Measurements from ENCODE around the gene PRMT7. TPM values are rescaled to one million over a fixed set of nuclear protein-coding genes. Genes with fewer than 3 reads are reported as not detected.

The PRMT7 gene
- total RNA-seq, 4 donors from 2014 or later: 20.6 to 115 (median 38.5) TPM

GRCh38 chr16:68357923-68358322 is 47.1 kb downstream of the PRMT7 start:
- no peaks in the 10 kb centered on the region for H3K9me3 ChIP-seq
- H3K27me3 ChIP-seq: no peaks in the 10 kb centered on the region
- 86 to 94% methylated on average over 2 to 11 of the region's 11 CpGs for WGBS, 2 donors (ENCODE audit: low coverage in 1 of 2)
- peaks cover 0 to 21% (median 7%) of the 10 kb centered on the region in 4 donors for H3K36me3 ChIP-seq
- TF ChIP-seq EP300 (IDR thresholded peaks at IDR 0.05; ENCODE audit: low read depth) (no peak), POLR2AphosphoS5 (IDR thresholded peaks at IDR 0.05) (no peak), POLR2A (IDR thresholded peaks at IDR 0.05) (peak; percentile 24)
- TF ChIP-seq, protein P1, sequence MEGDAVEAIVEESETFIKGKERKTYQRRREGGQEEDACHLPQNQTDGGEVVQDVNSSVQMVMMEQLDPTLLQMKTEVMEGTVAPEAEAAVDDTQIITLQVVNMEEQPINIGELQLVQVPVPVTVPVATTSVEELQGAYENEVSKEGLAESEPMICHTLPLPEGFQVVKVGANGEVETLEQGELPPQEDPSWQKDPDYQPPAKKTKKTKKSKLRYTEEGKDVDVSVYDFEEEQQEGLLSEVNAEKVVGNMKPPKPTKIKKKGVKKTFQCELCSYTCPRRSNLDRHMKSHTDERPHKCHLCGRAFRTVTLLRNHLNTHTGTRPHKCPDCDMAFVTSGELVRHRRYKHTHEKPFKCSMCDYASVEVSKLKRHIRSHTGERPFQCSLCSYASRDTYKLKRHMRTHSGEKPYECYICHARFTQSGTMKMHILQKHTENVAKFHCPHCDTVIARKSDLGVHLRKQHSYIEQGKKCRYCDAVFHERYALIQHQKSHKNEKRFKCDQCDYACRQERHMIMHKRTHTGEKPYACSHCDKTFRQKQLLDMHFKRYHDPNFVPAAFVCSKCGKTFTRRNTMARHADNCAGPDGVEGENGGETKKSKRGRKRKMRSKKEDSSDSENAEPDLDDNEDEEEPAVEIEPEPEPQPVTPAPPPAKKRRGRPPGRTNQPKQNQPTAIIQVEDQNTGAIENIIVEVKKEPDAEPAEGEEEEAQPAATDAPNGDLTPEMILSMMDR (IDR thresholded peaks at IDR 0.05): no peak
- no peak overlapping the region for H3K4me3 ChIP-seq
- intact Hi-C loops (cut with DNase I; ENCODE audit: low total_unique reads): no loop called here
- in situ Hi-C loops (cut with MboI; ENCODE audit: low pct_ligation_motif_present in 1 of 4, low pct_unique_long_range_greater_than_20kb in 1 of 4, low sequenced_read_pairs in 3 of 4): no loop called here
- H3K4me1 ChIP-seq: peaks cover 0 to 14% (median 0%) of the 10 kb centered on the region in 4 donors
- DNase-seq: no peak
- H3K27ac ChIP-seq: no peak overlapping the region

- TF ChIP-seq EP300 (IDR thresholded peaks at IDR 0.05; ENCODE audit: low read depth) (no peak), POLR2AphosphoS5 (IDR thresholded peaks at IDR 0.05) (no peak), POLR2A (IDR thresholded peaks at IDR 0.05) (no peak)
- TF ChIP-seq, protein P1 (IDR thresholded peaks at IDR 0.05): no peak
- Histone ChIP-seq H3K9me3 (no peaks in the 10 kb centered on the region), H3K4me3 (no peak overlapping the region), H3K27me3 (no peaks in the 10 kb centered on the region), H3K36me3 (peaks cover 0 to 14% (median 4%) of the 10 kb centered on the region in 4 donors), H3K4me1 (peaks cover 0 to 14% (median 0%) of the 10 kb centered on the region in 4 donors), H3K27ac (no peak overlapping the region)
- in situ Hi-C loops (cut with MboI; ENCODE audit: low pct_ligation_motif_present in 1 of 4, low pct_unique_long_range_greater_than_20kb in 1 of 4, low sequenced_read_pairs in 3 of 4) (no loop called here), intact Hi-C loops (cut with DNase I; ENCODE audit: low total_unique reads) (no loop called here)
- 93% methylated on average over 13 of the region's 13 CpGs; no CpG with 5 or more reads in 1 of the 2 donors for WGBS, 2 donors (ENCODE audit: low coverage in 1 of 2)
- DNase-seq: no peak
These were observed 48.1 kb downstream of the PRMT7 start for GRCh38 chr16:68358951-68359350.

GRCh38 chr16:68359398-68360191 is 48.8 kb downstream of the PRMT7 start:
- Histone ChIP-seq H3K36me3 (peaks cover 0 to 13% (median 2%) of the 10 kb centered on the region in 4 donors), H3K9me3 (no peaks in the 10 kb centered on the region), H3K4me1 (peaks cover 0 to 14% (median 0%) of the 10 kb centered on the region in 4 donors), H3K27ac (no peak overlapping the region), H3K27me3 (no peaks in the 10 kb centered on the region), H3K4me3 (no peak overlapping the region)
- DNase-seq: no peak
- 91% methylated on average over 17 of the region's 23 CpGs; no CpG with 5 or more reads in 1 of the 2 donors for WGBS, 2 donors (ENCODE audit: low coverage in 1 of 2)
- intact Hi-C loops (cut with DNase I; ENCODE audit: low total_unique reads) (no loop called here), in situ Hi-C loops (cut with MboI; ENCODE audit: low pct_ligation_motif_present in 1 of 4, low pct_unique_long_range_greater_than_20kb in 1 of 4, low sequenced_read_pairs in 3 of 4) (no loop called here)
- TF ChIP-seq EP300 (IDR thresholded peaks at IDR 0.05; ENCODE audit: low read depth): no peak

DNA sequence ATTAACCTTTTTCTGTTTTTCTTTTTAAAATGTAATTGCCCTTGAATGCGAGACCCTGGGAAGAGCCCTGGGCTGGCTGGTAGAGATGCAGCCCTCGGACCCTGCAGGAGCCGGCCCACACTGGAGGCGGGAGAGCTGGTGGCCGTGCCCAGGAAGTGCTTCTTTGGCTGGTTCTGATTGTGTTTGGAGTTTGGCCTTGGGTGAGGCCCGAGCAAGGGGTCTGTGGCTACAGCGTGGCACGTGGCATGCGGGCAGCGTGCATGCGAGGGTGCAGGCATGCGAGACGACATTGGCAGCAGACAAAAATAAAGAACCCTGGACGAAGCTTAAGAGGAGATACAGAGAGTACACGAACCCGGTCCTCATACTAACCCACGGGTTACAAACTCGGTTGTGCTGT is 49.7 kb downstream of the PRMT7 start:
- H3K4me3 ChIP-seq: no peak overlapping the region
- no peak overlapping the region for H3K27ac ChIP-seq
- no peaks in the 10 kb centered on the region for H3K27me3 ChIP-seq
- in situ Hi-C loops (cut with MboI; ENCODE audit: low pct_ligation_motif_present in 1 of 4, low pct_unique_long_range_greater_than_20kb in 1 of 4, low sequenced_read_pairs in 3 of 4): no loop called here
- peaks cover 0 to 7% (median 0%) of the 10 kb centered on the region in 4 donors for H3K36me3 ChIP-seq
- WGBS, 2 donors (ENCODE audit: low coverage in 1 of 2): 78 to 89% methylated on average over 8 to 18 of the region's 18 CpGs
- no peaks in the 10 kb centered on the region for H3K9me3 ChIP-seq
- peaks cover 0 to 11% (median 0%) of the 10 kb centered on the region in 4 donors for H3K4me1 ChIP-seq
- DNase-seq: no peak
- TF ChIP-seq POLR2AphosphoS5 (IDR thresholded peaks at IDR 0.05) (no peak), EP300 (IDR thresholded peaks at IDR 0.05; ENCODE audit: low read depth) (no peak), POLR2A (IDR thresholded peaks at IDR 0.05) (no peak)
- TF ChIP-seq, protein P1 (IDR thresholded peaks at IDR 0.05): no peak
- intact Hi-C loops (cut with DNase I; ENCODE audit: low total_unique reads): no loop called here
